ENCODE results near the gene MECP2. TPM values are rescaled to one million over a fixed set of nuclear protein-coding genes. Genes with fewer than 3 reads are reported as not detected.

MECP2 gene
- total and polyA plus RNA-seq, 2 donors (not counting 1 experiment from before 2014, with no cell fraction given): 11.5 to 24.9 TPM

DNA sequence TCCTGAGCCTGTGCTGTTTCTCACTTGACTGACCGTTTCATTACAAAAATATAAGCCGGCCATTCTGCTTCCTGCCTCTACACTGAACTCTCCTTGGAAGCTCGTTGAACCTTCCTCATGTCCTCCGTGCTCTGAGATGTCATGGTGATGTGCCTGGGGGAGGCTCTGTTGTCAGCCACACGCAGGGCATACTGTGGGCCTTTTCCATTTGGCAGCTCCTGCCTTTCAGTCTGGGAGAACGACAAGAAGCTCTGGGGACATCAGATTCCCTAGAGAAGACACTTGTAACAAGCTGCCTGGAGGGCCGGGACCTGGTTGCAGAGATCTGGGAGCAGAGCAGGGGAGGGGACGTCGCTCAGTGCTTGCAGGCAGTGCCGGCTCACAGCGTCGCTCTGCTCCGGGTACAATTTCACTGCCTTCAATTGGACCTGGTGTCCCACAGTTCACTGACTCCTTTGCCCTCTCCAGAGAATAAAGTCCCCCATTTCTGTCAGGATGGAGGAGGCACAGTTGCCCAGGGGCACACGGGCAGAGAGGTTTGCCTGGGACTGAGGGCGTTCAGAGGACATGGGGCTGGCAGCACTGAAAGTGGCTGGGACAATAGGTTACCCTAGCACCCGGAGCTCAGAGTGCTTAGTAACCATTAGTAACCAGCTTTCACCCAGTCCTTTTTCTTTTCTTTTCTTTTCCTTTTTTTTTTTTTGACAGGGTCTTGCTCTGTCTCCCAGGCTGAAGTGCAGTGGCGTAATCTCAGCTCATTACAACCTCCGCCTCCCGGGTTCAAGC lies 19.1 kb upstream of the MECP2 start:
- no peak overlapping the region for H3K27ac ChIP-seq (ENCODE audit: insufficient read depth, low read length)
- no peak overlapping the region for H2AFZ ChIP-seq (ENCODE audit: low read length)

DNA sequence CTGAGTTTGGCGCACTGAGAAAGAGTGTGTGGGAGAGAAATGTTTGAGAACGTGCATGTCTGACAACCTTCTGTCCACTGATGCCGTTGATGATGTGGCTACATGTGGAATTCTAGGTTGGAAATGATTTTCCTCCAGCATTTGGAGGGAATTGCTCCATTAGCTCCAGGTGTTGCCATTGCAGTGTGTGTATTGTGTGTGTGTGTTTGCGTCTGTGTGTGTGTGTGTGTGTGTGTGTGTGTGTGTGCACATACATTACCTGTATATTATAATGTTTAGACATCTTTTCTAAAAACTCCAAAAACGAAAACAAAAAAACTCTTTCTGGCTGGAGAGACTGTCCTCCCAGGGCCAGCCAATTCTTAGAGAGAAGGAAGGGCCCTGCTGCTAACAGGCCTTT lies 18.2 kb upstream of the MECP2 start:
- no peaks in the 10 kb centered on the region for H3K9me3 ChIP-seq (ENCODE audit: control insufficient read depth, insufficient read depth, low read depth, low read length)
- no peak overlapping the region for H3K4me2 ChIP-seq (ENCODE audit: extremely low read depth, insufficient read depth, low read length)

More for the DNA sequence above, 19.1 kb upstream of the MECP2 start:
- Histone ChIP-seq H3K9me3 (ENCODE audit: control insufficient read depth, insufficient read depth, low read depth, low read length) (no peaks in the 10 kb centered on the region), H3K36me3 (ENCODE audit: control insufficient read depth, insufficient read depth, low read length) (no peaks in the 10 kb centered on the region), H3K4me1 (ENCODE audit: control insufficient read depth, extremely low read depth, insufficient read depth, low read length) (no peaks in the 10 kb centered on the region), H3K4me2 (ENCODE audit: extremely low read depth, insufficient read depth, low read length) (no peak overlapping the region), H4K20me1 (ENCODE audit: control insufficient read depth, extremely low read depth, insufficient read depth, low read length) (no peaks in the 10 kb centered on the region), H3K4me3 (replicated peaks in 1 of 4; ENCODE audit: control extremely low read depth in 1 of 4, insufficient read depth in 1 of 4, low read depth in 3 of 4, low read length in 4 of 4) (no peak overlapping the region), H3K79me2 (ENCODE audit: control insufficient read depth, insufficient read depth, low read length) (no peaks in the 10 kb centered on the region), H3K27me3 (ENCODE audit: control insufficient read depth, insufficient read depth, low read length) (no peaks in the 10 kb centered on the region), H3K9ac (ENCODE audit: insufficient read depth, low read length) (no peak overlapping the region)
- TF ChIP-seq EZH2 (IDR thresholded peaks at IDR 0.05; ENCODE audit: low read length, missing control alignments): no peak
- TF ChIP-seq, protein P1, sequence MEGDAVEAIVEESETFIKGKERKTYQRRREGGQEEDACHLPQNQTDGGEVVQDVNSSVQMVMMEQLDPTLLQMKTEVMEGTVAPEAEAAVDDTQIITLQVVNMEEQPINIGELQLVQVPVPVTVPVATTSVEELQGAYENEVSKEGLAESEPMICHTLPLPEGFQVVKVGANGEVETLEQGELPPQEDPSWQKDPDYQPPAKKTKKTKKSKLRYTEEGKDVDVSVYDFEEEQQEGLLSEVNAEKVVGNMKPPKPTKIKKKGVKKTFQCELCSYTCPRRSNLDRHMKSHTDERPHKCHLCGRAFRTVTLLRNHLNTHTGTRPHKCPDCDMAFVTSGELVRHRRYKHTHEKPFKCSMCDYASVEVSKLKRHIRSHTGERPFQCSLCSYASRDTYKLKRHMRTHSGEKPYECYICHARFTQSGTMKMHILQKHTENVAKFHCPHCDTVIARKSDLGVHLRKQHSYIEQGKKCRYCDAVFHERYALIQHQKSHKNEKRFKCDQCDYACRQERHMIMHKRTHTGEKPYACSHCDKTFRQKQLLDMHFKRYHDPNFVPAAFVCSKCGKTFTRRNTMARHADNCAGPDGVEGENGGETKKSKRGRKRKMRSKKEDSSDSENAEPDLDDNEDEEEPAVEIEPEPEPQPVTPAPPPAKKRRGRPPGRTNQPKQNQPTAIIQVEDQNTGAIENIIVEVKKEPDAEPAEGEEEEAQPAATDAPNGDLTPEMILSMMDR (conservative IDR thresholded peaks at IDR 0.05 in 1 of 2, IDR thresholded peaks at IDR 0.05 in 1 of 2; ENCODE audit: low read depth in 1 of 2, low read length in 2 of 2): no peak
- no peak for DNase-seq (ENCODE audit: low read depth in 2 of 2)

DNA sequence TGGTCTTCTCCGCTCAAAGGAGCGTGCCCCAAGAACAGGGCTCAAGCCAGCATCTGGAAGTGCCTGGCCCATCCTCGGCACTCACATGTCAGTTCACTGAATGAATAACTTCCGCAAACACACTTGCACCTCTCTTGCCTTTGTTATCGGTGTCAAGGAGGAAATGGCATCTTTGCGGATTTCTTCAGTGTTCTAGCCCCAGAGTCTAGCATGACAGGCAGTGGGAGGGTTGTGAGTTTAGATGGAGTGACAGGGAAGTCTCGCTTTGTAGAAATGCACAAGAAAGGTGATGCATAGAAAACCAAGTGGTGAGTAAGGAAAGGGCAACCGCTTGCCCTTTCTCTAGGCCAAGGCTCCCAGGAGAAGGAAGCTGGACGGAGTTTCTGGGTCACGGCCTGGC lies 17.6 kb upstream of the MECP2 start:
- no peak for DNase-seq (ENCODE audit: low read depth in 2 of 2)
- Histone ChIP-seq H4K20me1 (ENCODE audit: control insufficient read depth, extremely low read depth, insufficient read depth, low read length) (no peaks in the 10 kb centered on the region), H3K36me3 (ENCODE audit: control insufficient read depth, insufficient read depth, low read length) (no peaks in the 10 kb centered on the region), H3K9me3 (ENCODE audit: control insufficient read depth, insufficient read depth, low read depth, low read length) (no peaks in the 10 kb centered on the region), H3K4me2 (ENCODE audit: extremely low read depth, insufficient read depth, low read length) (no peak overlapping the region), H3K4me3 (replicated peaks in 1 of 4; ENCODE audit: control extremely low read depth in 1 of 4, insufficient read depth in 1 of 4, low read depth in 3 of 4, low read length in 4 of 4) (no peak overlapping the region), H3K79me2 (ENCODE audit: control insufficient read depth, insufficient read depth, low read length) (no peaks in the 10 kb centered on the region), H3K27me3 (ENCODE audit: control insufficient read depth, insufficient read depth, low read length) (no peaks in the 10 kb centered on the region), H3K4me1 (ENCODE audit: control insufficient read depth, extremely low read depth, insufficient read depth, low read length) (no peaks in the 10 kb centered on the region), H2AFZ (ENCODE audit: low read length) (no peak overlapping the region), H3K27ac (ENCODE audit: insufficient read depth, low read length) (no peak overlapping the region), H3K9ac (ENCODE audit: insufficient read depth, low read length) (no peak overlapping the region)
- no peak for TF ChIP-seq EZH2 (IDR thresholded peaks at IDR 0.05; ENCODE audit: low read length, missing control alignments)
- TF ChIP-seq, protein P1 (conservative IDR thresholded peaks at IDR 0.05 in 1 of 2, IDR thresholded peaks at IDR 0.05 in 1 of 2; ENCODE audit: low read depth in 1 of 2, low read length in 2 of 2): no peak

More for the DNA sequence above, 18.2 kb upstream of the MECP2 start:
- Histone ChIP-seq H3K4me3 (replicated peaks in 1 of 4; ENCODE audit: control extremely low read depth in 1 of 4, insufficient read depth in 1 of 4, low read depth in 3 of 4, low read length in 4 of 4) (no peak overlapping the region), H2AFZ (ENCODE audit: low read length) (no peak overlapping the region), H3K4me1 (ENCODE audit: control insufficient read depth, extremely low read depth, insufficient read depth, low read length) (no peaks in the 10 kb centered on the region), H3K36me3 (ENCODE audit: control insufficient read depth, insufficient read depth, low read length) (no peaks in the 10 kb centered on the region), H4K20me1 (ENCODE audit: control insufficient read depth, extremely low read depth, insufficient read depth, low read length) (no peaks in the 10 kb centered on the region), H3K27me3 (ENCODE audit: control insufficient read depth, insufficient read depth, low read length) (no peaks in the 10 kb centered on the region), H3K27ac (ENCODE audit: insufficient read depth, low read length) (no peak overlapping the region), H3K9ac (ENCODE audit: insufficient read depth, low read length) (no peak overlapping the region), H3K79me2 (ENCODE audit: control insufficient read depth, insufficient read depth, low read length) (no peaks in the 10 kb centered on the region)
- TF ChIP-seq, protein P1 (conservative IDR thresholded peaks at IDR 0.05 in 1 of 2, IDR thresholded peaks at IDR 0.05 in 1 of 2; ENCODE audit: low read depth in 1 of 2, low read length in 2 of 2): no peak
- TF ChIP-seq EZH2 (IDR thresholded peaks at IDR 0.05; ENCODE audit: low read length, missing control alignments): no peak
- no peak for DNase-seq (ENCODE audit: low read depth in 2 of 2)

Measured in fibroblast of lung (primary cell).